ENCODE results near the gene MVD. TPM values are rescaled to one million over a fixed set of nuclear protein-coding genes. Genes with fewer than 3 reads are reported as not detected.

The MVD gene
- total and polyA plus RNA-seq, 2 of the 4 experiments (the other 2 are of a cell fraction): 18.3 to 28.4 TPM

DNA sequence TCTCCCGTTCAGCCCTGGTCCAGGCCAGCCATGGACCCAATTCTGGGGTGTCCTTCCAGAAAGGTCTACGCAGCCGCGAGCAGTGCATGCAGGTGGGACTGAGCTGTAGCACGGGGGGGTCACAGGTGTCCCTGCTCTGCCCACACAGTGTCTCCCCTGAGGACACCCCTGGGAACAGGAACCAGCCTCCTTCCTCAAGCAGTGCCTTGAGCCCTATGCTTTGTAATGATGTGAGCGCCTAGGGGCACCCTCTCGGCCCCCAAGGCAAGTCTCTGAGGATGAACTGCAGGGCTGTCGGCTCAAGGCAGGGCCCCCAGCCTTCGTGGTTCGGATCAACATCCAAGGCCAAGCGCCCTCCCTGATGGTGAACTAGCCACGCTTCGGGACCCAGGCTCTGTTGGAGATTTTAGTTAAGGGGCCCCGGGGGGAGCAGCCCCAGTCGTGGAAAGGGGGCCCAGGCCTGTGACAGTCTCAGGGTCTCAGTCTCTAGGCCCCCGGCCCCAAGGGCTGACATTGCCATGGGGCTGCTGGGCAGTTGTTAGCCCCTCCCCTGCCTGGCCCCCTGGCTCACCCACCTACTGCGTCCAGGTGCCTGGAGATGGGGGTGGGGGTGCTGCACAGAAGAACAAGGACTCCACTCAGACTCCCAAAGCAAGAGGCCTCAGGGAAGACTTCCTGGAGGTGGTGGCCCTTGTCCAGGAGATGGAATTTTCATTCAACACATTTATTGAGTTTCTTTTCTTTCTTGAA is 22.2 kb downstream of the MVD start:
- H3K79me1 ChIP-seq (ENCODE audit: low read depth in 1 of 2, low read length in 2 of 2): no peaks in the 10 kb centered on the region
- H3K4ac ChIP-seq (ENCODE audit: low read depth, low read length): no peak overlapping the region
- peak overlapping the region; percentile 72 for H2AK9ac ChIP-seq (replicated peaks; ENCODE audit: low read depth, low read length, poor library complexity)
- dilution Hi-C loops (cut with HindIII; ENCODE audit: low sequenced_read_pairs, unreplicated experiment): no loop called here
- H3K36me3 ChIP-seq (ENCODE audit: control insufficient read depth, insufficient read depth, low read length): peaks cover 3% of the 10 kb centered on the region
- CTCF ChIA-PET: no interaction called here
- H2BK120ac ChIP-seq (ENCODE audit: low read depth, low read length): no peak overlapping the region
- no peak overlapping the region for H2AFZ ChIP-seq (replicated peaks; ENCODE audit: low read length, poor library complexity)
- POLR2A ChIA-PET (ENCODE audit: unreplicated experiment): no interaction called here
- no peak overlapping the region for H4K5ac ChIP-seq (ENCODE audit: low read depth, low read length)
- peaks cover 27% of the 10 kb centered on the region for H3K27me3 ChIP-seq (ENCODE audit: control insufficient read depth, insufficient read depth, low read length)
- no peak overlapping the region for H3K56ac ChIP-seq (ENCODE audit: extremely low read depth, insufficient read depth, low read length)
- no peaks in the 10 kb centered on the region for H3K9me3 ChIP-seq (ENCODE audit: control insufficient read depth, insufficient read depth, low read length)
- H3K27ac ChIP-seq (ENCODE audit: insufficient read depth, low read length): no peak overlapping the region
- no peak for ATAC-seq (ENCODE audit: low read depth)
- no peak overlapping the region for H3K23ac ChIP-seq (ENCODE audit: low read depth, low read length)
- H4K20me1 ChIP-seq (ENCODE audit: insufficient read depth, low read length): peaks cover 8% of the 10 kb centered on the region; the same call in 1 of the 2 replicates
- no TSS peak for BruUV-seq (replicated peaks)
- no peak overlapping the region for H4K91ac ChIP-seq (ENCODE audit: insufficient read depth, low read depth, low read length)
- no peak overlapping the region for H3K4me2 ChIP-seq (ENCODE audit: low read depth, low read length)
- no peak overlapping the region for H3K18ac ChIP-seq (ENCODE audit: low read depth, low read length)
- H3K4me1 ChIP-seq (ENCODE audit: control insufficient read depth, insufficient read depth, low read length): peaks cover 2% of the 10 kb centered on the region
- in situ Hi-C loops (cut with MboI; ENCODE audit: low sequenced_read_pairs): no loop called here
- H2BK5ac ChIP-seq (ENCODE audit: low read depth, low read length, poor library complexity, severe bottlenecking): no peak overlapping the region
- 81% methylated on average over 6 of the region's 17 CpGs; no CpG with 5 or more reads in 1 of the 2 experiments for WGBS, 2 experiments (ENCODE audit: extremely low coverage in 2 of 2, insufficient read length in 1 of 2)
- H3K4me3 ChIP-seq (ENCODE audit: insufficient read depth, low read depth, low read length): no peak overlapping the region
- no peak overlapping the region for H3K9ac ChIP-seq (ENCODE audit: low read depth, low read length)
- H2BK15ac ChIP-seq (ENCODE audit: low read depth, low read length): no peak overlapping the region
- H2BK20ac ChIP-seq (ENCODE audit: low read depth, low read length): no peak overlapping the region
- no peak overlapping the region for H3K14ac ChIP-seq (replicated peaks; ENCODE audit: low read depth, low read length)
- TF ChIP-seq CHD1 (IDR thresholded peaks at IDR 0.05; ENCODE audit: low read depth, low read length) (no peak), CEBPB (IDR thresholded peaks at IDR 0.05; ENCODE audit: low read depth, low read length) (no peak), RFX5 (IDR thresholded peaks at IDR 0.05; ENCODE audit: low read depth, low read length) (no peak), NFE2L2 (IDR thresholded peaks at IDR 0.05; ENCODE audit: low read depth, low read length) (no peak), SMC3 (IDR thresholded peaks at IDR 0.05; ENCODE audit: low read depth, low read length) (no peak), FOS (IDR thresholded peaks at IDR 0.05; ENCODE audit: low read depth, low read length) (no peak), MAZ (IDR thresholded peaks at IDR 0.05; ENCODE audit: borderline replicate concordance, low read depth, low read length) (no peak), MAFK (IDR thresholded peaks at IDR 0.05; ENCODE audit: low read depth, low read length) (no peak), RCOR1 (IDR thresholded peaks at IDR 0.05; ENCODE audit: insufficient replicate concordance, low read length) (no peak), BHLHE40 (IDR thresholded peaks at IDR 0.05; ENCODE audit: low read depth, low read length) (no peak), POLR2A (IDR thresholded peaks at IDR 0.05; ENCODE audit: low read depth, low read length) (no peak), RAD21 (IDR thresholded peaks at IDR 0.05; ENCODE audit: low read length) (no peak), MXI1 (IDR thresholded peaks at IDR 0.05; ENCODE audit: borderline replicate concordance, low read depth, low read length) (no peak)
- TF ChIP-seq, protein P1, sequence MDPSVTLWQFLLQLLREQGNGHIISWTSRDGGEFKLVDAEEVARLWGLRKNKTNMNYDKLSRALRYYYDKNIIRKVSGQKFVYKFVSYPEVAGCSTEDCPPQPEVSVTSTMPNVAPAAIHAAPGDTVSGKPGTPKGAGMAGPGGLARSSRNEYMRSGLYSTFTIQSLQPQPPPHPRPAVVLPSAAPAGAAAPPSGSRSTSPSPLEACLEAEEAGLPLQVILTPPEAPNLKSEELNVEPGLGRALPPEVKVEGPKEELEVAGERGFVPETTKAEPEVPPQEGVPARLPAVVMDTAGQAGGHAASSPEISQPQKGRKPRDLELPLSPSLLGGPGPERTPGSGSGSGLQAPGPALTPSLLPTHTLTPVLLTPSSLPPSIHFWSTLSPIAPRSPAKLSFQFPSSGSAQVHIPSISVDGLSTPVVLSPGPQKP (IDR thresholded peaks at IDR 0.05; ENCODE audit: borderline replicate concordance, low read depth, low read length): no peak
- TF ChIP-seq, protein P2, sequence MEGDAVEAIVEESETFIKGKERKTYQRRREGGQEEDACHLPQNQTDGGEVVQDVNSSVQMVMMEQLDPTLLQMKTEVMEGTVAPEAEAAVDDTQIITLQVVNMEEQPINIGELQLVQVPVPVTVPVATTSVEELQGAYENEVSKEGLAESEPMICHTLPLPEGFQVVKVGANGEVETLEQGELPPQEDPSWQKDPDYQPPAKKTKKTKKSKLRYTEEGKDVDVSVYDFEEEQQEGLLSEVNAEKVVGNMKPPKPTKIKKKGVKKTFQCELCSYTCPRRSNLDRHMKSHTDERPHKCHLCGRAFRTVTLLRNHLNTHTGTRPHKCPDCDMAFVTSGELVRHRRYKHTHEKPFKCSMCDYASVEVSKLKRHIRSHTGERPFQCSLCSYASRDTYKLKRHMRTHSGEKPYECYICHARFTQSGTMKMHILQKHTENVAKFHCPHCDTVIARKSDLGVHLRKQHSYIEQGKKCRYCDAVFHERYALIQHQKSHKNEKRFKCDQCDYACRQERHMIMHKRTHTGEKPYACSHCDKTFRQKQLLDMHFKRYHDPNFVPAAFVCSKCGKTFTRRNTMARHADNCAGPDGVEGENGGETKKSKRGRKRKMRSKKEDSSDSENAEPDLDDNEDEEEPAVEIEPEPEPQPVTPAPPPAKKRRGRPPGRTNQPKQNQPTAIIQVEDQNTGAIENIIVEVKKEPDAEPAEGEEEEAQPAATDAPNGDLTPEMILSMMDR (conservative IDR thresholded peaks at IDR 0.05; ENCODE audit: low read depth, low read length): no peak
- TF ChIP-seq, protein P3, sequence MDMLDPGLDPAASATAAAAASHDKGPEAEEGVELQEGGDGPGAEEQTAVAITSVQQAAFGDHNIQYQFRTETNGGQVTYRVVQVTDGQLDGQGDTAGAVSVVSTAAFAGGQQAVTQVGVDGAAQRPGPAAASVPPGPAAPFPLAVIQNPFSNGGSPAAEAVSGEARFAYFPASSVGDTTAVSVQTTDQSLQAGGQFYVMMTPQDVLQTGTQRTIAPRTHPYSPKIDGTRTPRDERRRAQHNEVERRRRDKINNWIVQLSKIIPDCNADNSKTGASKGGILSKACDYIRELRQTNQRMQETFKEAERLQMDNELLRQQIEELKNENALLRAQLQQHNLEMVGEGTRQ (IDR thresholded peaks at IDR 0.05; ENCODE audit: low read depth, low read length): no peak
- intact Hi-C loops (cut with micrococcal nuclease): no loop called here
- DNase-seq: no peak
- H2AK5ac ChIP-seq (ENCODE audit: low read depth, low read length): no peak overlapping the region
- H3K9me1 ChIP-seq (ENCODE audit: insufficient read depth, low read length): peaks cover 2% of the 10 kb centered on the region; the same call in 1 of the 2 replicates
- H4K8ac ChIP-seq (ENCODE audit: low read depth in 2 of 2, low read length in 2 of 2): no peak overlapping the region
